OCI-M1 (cell line): ENCODE results near the gene ATP8B4.

Experiments used
- DNase-seq: peaks from one replicate; lab custom pipeline; 2025; lab: John Stamatoyannopoulos, UW

ATP8B4 gene

DNA sequence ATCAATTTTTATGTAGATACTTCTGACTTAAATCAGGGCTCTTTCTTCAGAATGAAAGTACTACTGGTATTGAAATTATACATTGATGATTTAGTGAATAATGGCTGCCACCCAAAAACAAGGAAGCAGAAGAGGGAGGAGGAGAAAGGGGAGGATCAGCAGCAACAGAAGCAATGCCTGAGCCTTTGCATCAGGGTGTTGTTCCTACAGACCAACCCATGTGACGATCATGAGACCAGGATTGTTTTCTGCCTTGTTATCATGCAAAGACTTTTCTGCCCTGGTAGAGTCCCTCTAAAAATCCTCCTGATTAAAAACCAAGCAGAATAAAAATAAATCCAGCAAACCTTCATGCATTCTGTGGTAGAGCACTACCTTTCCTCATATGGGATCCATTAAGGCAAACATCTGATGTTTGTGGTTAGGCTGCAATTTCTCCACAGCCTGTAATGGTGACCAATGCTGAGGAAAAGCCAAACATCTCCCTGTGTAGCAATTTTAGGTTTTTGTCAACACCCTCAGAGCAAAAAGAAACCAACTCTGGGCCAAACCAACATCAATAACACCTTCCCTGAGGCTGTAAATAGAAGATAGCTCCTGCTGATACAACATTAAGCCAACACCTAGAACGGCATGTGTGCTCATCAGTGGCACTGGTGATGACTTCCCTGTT, 191.7 kb downstream of the ATP8B4 start:
- peak; percentile 42 for DNase-seq

DNA sequence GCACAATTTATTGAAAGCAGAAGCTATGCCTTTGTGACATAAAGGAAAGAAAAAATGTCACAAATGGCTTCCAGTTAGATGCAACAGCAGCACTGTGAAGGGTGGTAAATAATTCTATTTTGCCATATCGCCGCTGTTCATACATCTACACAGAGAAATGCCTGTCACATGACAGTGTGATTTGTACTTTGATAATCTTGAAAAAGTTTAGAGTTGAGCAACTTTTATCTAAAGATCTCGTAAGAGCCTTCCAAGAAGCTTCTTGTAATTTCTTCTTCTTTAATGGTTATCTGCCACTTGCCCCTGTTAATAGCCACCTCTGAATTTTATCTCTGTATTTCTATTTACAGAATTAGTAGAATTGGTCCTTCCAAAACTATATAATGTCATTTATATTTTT, 192.3 kb downstream of the ATP8B4 start:
- peak; percentile 36 for DNase-seq

DNA sequence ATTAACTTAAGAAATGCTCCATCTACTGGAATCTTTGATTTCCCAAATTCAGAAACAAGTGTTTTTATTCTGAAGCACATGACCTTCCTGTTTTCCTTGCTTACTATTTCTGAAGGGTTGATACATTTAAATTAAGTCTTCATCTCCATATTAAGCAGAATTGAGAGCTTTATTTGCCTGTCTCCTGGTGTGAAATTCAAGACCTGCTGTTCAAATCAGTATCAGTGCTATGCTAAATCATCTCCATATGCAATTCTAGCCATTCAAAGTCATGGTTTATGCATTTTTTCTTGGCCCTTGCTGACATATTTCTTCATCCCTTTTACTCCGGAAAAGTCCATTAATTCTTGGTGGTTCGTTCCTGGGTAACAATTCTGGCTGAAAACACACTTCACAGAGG, 195.4 kb downstream of the ATP8B4 start:
- no peak for DNase-seq

DNA sequence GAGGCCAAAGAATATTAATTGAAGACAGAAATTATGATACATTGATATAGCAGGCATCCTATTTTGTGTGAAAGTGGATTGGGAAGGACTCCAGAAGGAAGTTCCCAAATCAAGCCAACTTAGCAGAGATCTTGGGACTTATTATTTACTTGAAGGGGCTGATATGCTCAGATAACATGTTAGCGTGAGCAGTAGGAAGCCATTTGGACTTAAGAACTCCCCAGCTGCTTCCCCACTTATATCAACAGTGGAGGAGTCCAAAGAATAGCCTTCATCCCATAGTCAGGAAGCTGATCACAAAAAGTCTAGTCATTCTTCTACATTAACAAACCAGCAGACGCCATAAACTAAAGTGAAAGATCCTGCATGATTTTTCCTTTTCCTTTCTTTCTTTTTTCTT, 200.0 kb downstream of the ATP8B4 start:
- DNase-seq = no peak

DNA sequence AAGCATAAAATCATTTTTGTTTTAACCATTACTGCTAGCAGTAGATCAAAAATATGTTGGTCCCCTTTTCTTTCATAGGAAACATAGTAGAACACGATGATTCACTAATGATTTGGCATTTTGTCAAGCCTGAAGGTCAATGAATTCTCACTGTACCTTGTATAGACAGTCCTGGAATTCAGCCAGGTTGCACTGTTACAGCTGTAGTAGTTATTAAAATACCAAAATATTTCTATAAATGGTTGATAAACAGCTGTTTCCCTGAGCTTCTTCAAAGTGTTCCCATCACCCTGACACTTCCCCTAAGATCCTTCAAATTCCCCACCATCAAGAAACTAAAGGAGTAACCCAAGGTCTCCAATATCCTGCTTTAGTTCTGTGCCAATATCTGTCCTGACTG, 200.9 kb downstream of the ATP8B4 start:
- DNase-seq = no peak

DNA sequence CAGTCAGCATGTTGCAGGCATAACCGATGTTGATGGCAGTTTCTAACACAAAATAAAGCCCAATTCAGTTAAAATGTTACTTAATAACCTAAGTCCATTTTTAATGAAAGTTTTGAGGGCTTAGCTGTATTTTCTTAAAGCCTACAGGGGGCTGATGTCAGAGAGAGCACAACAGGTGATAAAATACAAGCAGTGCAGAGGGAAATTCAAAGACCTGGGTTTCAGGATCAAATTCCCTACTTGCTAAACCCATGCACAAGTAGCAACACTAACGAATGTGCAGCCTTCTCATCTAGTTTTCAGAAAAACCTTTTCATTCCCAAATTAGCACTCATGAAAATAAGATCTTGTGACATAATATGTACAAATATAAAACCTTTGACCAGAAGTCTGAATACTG, 202.0 kb downstream of the ATP8B4 start:
- no peak for DNase-seq

DNA sequence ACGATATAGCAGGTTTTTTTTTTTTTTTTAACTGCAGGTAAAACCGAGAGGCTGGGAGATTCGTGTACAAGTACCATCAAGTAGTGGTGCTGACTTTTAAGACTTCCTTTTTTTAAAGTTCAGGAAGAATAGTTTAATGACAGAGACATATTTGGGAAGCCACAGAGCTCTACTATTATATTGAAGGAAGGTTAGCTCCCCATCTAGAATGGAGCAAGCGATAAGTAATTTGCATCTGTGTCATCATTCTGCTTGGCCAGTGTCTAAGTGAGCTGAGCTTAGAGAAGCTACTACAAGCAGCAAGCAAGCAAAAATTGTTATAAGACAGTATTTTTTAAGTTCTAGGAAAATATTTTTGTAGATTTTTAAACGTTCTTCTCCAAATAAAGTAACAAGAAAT, 203.2 kb downstream of the ATP8B4 start:
- no peak for DNase-seq

DNA sequence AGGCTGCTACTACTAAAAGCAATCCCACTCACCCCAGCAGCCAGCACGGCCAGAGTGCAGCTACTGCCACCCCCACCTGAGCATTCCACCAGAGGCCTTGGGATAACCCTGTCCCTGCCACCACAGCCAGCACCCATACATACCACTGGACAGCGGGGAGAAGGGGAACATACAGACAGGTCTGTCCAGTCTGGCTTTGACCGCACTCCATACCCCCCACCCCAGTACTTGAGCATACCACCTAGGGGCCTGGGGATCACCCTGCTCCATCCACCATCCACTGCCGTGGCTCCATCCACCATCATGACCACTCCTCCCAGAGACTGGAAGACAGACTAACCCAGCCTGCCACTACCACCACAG, 210.1 kb downstream of the ATP8B4 start:
- no peak for DNase-seq

DNA sequence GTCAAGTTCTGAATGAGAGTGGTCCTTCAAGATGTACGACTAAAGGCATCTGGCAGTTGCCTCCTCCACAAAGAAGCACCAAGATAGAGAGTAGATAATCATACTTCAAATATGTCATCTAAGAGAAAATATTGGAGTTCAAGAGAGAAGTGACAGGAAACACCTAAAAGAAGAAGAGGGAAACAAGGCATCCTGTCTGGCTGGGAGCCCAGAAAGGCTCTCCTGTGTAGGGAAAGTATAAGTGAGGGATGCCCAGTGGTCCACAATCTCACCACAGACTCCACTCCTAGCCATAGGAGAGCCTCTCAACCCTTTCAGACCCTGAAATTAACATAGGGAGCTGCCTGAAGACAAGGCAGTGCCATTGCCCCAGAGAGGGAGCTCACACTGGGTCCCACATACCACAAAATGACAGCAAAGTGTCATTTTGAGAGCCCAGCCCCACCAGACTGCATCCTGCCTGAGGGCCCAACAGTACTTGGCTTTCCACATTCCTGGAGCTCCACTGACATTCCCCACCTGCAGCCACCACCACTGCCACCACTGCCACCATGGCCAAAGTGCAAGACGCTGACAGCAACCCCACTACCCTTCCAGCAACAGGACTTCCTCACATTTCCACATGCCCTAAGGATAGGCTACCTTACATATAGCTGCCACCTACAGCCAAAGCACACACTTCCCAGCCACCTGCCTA, 210.6 kb downstream of the ATP8B4 start:
- no peak for DNase-seq

DNA sequence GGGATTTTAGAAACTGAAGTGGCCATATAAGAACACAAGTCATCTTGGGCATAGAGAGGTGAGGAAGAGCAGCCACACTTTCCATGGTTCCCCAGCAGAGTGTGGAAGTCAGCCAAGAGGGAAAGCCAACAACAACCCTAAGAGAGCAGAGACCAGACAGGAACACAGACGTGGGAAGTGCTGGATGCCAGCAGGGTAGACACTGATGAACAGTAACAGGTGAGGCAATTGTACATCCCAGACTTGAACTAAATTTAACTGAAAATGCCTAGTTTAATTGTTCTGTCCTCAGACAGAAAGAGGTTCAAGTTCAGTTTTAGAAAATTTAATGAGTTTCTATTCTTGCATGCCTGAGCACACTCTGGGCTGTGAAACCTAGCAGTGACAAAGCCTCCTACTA, 212.1 kb downstream of the ATP8B4 start:
- DNase-seq = no peak

DNA sequence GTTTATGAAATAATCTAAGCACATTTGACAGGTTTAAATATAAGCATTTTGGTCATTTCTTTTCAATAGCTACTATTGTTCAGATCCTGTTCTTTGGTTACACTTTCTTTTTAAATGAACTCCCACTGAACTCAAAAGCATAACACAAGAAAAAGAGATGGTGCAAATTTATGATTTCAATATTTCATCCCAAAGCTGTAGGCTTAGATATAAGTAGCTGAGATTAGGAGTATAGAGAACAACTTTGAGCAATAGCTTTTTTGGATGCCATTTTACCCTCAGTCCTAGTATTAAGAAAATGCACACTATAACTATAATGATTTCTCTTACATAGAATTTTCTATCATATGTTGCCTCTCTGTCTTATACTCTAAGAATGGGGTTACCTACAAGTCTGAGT, 213.8 kb downstream of the ATP8B4 start:
- DNase-seq = no peak

DNA sequence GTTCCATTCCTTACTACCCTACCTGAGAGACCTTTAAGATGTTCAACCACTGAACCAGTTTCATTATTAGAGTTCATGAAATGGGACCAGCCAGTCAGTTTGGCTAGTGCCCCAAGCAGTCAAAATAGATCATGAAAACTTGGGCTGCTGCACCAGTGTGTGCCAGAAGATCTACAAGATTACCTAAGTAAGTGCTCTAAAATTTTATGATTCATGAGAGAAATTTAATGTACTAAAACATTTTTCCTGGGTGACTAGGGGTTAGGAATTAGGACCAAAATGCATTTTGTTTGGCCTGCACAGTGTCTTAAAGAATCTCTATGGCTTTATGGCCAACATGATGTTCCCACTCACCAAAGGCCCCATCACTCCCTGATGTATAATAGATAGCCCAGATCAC, 214.7 kb downstream of the ATP8B4 start:
- no peak for DNase-seq

DNA sequence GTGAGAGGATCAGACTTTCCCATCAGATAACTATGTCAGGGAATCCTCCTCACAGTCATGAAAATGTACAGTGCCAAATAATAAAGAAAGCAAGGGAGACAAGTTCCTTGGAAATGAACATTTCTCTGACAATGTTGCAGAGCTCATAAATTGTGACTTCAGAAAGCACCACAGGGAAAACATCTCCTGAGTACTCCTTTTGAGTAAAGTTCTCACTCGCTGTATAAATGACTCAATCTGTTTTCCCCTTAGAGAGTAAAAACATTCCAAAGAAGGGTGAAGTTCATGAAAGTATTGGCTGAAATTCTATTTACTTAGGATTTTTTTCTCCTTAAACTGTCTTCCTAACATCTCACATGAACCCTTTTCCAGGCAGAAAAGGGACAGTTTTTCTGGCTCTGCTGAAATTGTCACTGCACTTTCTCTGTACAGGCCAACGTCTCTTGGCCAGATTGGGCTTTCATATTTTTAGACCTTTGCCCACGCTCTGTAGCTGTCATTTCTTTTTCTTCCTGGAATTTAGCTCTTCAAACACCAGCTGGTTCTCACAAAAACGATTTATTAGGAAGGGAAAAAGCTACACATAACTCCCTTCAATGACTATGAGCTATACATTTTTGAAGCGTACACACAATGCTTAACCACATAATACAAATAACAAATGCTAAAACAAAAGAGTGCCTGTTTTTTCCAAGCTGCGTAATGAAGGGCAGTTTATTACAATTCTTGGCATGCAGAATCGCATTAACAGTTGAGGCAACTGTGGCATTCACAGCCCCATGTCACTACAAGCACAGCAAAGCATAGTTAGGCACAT, 216.1 kb downstream of the ATP8B4 start:
- no peak for DNase-seq

DNA sequence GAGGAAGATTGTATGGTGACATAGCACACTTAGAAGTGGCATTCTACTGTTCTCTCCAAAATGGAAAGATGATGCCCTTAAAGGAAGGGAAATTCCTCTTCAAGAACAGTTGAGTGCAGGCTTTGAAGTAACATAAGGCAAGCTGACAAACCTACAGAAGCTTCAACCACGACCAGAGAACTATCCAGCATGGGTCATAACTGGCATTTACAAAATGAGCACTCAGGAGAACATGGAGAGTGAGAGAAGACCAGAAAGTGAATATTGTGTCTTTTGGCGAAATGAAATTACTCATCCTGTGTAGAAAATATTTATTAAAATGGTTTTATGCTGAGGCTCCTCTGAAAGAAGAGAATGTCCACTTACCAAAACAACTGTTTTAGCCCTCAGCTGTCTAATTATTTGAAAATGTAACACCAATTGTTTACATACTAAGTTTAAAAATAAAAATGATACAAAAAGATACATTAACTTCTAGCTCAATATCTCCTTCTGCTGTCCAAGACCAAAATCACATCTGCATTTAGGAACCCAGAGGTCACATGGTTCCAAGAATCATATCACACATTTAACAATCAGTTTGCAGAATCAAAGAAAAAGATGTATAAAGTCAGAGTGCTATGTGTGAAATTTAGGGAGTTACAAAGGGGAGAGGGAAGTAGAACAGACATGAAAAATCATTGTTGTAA, 216.9 kb downstream of the ATP8B4 start:
- peak; percentile 20 for DNase-seq

DNA sequence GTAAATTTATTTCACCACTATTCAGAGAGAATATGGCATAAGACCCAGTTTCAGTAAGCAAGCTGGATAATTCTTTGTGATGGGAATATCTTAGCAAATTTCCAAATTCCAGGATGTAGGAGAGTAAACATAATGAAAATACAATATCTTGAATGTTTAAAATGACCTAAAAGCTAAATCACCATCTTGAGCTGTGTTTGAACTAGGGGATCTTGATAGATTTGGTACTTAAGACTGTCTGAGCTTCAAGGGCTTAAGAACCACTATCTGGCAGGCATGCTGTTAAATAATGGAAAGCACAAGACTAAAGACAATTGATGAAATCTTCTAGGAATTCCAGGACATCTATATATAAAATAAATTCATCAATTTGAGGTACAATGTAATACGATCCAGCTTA, 217.7 kb downstream of the ATP8B4 start:
- no peak for DNase-seq

DNA sequence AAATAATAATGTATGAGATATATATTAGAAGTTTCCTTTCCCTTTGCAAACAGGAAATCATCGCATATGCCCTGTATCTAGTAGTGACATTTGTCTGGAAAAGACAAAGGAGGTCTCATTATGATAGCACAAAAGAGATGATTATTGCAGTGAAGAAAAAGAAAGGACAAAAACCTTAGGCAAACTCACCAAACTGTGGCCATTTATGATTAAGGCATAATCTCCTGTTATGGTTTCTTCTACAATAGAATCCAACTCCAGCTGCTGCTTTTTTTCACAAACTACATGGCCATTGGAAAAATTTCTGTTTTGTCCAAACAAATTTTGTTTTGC, 218.2 kb downstream of the ATP8B4 start:
- no peak for DNase-seq

DNA sequence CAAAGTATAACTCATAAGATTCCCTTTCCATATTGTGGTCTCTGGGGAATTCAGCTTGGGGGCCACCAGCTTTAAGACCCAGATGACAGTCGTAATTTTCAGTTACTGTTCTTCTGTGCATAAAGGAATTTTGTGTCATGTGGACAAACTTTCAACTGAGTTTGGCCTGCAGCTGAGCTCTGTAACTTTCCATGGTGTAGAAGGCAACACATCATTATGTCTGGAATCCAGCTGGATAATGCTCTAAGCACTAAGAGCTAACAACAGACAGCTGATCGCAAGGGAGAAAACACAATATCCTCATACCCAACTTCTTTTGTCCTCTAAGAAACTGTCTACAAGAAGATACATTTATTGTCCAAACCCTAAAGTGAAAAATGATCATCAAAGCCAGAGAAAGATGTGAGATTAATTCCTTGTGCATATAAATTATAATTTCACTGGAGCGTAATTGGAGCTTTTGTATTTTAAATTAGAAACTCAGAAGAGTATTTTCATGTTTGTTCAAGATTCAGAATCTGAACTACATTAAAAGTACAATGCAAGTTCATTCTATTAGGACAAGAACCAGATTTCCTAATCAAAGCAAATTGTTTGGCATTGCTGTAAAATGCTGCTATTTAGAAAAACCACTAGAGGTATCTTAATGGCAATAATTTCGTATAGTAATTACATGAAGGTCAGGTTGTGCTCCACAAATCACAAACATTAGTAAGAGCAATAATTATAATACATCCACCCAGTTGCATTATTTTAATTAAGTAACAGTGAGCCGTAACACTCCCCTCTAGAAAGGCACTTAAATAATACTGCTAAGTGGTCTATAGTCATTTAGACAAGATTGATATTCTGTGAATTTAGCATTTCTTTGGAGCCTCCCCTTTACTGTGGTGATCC, 218.8 kb downstream of the ATP8B4 start:
- DNase-seq = no peak

DNA sequence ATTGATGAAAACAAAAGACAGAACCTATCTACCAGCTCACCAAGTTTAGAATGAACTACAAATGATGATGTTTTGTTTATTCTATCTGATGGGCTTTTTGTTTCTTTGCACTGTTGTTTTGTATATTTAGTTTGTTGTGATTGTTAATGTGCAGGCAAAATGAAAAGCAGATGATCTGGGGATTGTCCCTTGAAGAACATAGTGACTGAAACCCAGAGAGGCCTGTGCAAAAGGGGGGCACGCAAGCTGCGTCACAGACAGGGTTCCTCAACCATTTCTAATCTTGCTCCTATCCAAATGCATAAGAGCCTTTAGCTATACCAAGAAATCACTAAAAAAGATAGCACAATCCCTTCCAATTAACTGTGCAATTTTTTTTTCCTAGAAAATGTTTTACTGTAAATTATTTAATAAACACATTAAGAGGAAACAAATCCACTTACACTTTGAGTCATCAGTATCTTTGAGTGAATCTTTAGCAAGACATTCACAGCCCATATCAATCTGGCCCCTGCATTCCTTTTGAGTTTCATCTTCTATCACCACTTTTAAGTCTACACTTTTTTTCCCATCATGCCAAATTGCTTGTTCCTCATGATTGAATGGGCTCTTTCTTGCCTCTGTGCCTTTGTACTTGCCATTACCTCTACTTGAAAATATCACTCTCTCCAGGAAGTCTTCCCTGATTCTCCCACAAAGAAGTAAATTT, 220.3 kb downstream of the ATP8B4 start:
- DNase-seq = no peak

DNA sequence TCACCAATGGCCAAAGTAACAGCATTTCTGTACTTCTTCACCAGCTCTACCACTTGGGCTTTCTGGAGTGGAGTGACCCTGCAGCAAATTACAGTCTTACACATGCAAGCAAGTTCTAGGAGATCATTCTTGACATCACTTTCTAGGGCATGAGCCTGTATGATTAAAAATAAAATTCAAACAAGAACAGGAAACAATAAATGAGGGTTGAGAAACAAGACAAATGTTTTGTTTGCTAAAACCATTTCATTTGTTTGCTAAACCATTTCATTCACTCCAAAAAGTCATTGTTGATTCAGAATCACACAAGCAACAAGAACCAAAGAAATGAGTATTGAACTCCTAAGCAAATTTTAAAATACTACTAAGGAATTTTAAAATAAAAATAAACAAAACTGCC, 220.9 kb downstream of the ATP8B4 start:
- DNase-seq = no peak

DNA sequence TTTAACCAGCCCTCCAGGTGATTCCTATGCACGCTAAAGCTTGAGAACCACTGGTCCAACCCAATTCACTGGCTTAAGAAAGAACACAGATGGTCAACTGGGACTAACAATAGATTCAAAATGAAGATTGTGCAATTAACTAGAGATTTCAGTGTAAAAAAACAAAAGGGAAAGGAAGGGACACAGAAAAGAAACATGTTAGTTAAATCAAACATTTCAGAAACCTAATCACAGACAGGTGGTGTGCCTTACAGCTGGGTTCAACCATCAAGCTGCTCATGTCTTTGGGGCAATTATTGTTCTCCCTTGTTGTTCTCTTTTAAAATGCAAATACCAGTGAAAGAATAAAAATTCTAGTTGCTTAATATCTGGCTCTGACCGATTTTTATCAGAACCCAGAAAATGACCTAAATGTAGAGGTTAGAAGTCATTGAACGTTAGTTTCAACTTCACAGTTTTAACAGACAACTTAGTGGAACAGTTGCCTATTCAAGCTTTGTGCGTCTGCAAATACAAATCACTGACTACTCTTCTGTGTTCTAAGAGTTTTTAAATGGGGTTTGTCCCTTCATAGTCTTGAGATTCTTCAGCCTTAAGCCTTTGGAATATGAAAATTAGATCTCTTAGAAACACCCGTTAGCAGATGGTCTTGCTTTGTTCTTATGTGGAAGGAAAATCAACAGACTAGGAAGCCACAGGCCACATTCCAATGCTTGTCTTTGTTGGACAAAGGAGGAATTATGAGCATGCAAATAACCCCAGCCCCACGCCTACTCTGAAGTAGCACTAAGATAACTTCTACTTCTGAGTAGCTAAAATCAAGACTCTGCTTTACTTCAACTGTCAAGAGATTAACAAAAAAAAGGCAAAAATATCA, 223.4 kb downstream of the ATP8B4 start:
- no peak for DNase-seq
